IMR-90 (cell line): ENCODE results near the gene DSCAM. TPM values are rescaled to one million over a fixed set of nuclear protein-coding genes. Genes with fewer than 3 reads are reported as not detected.

Source experiments
- ATAC-seq: fragments of 200-7000 bp; cut with Tn5 transposase; 2 replicates; pipeline ENCODE4 v1.9.1; 2020; ENCODE audit warnings: low read depth, mild to moderate bottlenecking, moderate library complexity
- BruUV-seq: library from RNA; stranded (reverse); fragments of 400-500 nt; replicated peaks from 2 replicates; lab custom pipeline; 2021; lab: Mats Ljungman, UMichigan
- CTCF ChIA-PET: fragments of 300-600 bp; formaldehyde crosslinking; extraction: SDS; loops from one replicate; lab custom pipeline; 2021; ENCODE audit warnings: antibody characterized with exemption; lab: Yijun Ruan, JAX
- POLR2A ChIA-PET: fragments of 300-600 bp; sonication (Branson Sonifier 250); formaldehyde crosslinking; loops from one replicate; lab custom pipeline; 2022; ENCODE audit warnings: antibody characterized with exemption; ENCODE audit not compliant: unreplicated experiment; lab: Charles Lee
- DNase-seq: peaks from one replicate; pipeline ENCODE4 v3.0.0; 2013
- H2AFZ ChIP-seq: replicated peaks from 2 replicates; pipeline ENCODE3; 2013; ENCODE audit warnings: low read length, mild to moderate bottlenecking; ENCODE audit not compliant: poor library complexity
- H2AK5ac ChIP-seq: 2 replicates; pipeline ENCODE4 v1.6.1; 2013; ENCODE audit warnings: low read depth, low read length, inconsistent platforms
- H2AK9ac ChIP-seq: replicated peaks from 2 replicates; pipeline ENCODE3; 2013; ENCODE audit warnings: mild to moderate bottlenecking, low read depth, low read length, moderate library complexity; ENCODE audit not compliant: poor library complexity
- H2BK120ac ChIP-seq: 2 replicates; pipeline ENCODE4 v1.6.1; 2013; ENCODE audit warnings: low read depth, low read length, inconsistent platforms
- H2BK15ac ChIP-seq: 3 replicates; pipeline ENCODE4 v1.6.1; 2013; ENCODE audit warnings: low read depth, low read length, inconsistent platforms
- H2BK20ac ChIP-seq: 2 replicates; pipeline ENCODE4 v1.6.1; 2013; ENCODE audit warnings: low read depth, mild to moderate bottlenecking, inconsistent platforms, low read length, moderate library complexity
- H2BK5ac ChIP-seq: 2 replicates; pipeline ENCODE4 v1.6.1; 2013; ENCODE audit warnings: mild to moderate bottlenecking, low read depth, low read length, inconsistent platforms; ENCODE audit not compliant: poor library complexity, severe bottlenecking
- H3K14ac ChIP-seq: replicated peaks from 2 replicates; pipeline ENCODE4 v1.6.1; 2013; ENCODE audit warnings: low read depth, low read length, inconsistent platforms
- H3K18ac ChIP-seq: 2 replicates; pipeline ENCODE4 v1.6.1; 2013; ENCODE audit warnings: low read depth, low read length, control low read depth
- H3K23ac ChIP-seq: 2 replicates; pipeline ENCODE4 v1.6.1; 2013; ENCODE audit warnings: low read depth, low read length, inconsistent platforms
- H3K27ac ChIP-seq: 2 replicates; pipeline ENCODE4 v1.5.1; 2013; ENCODE audit warnings: mild to moderate bottlenecking, control low read depth, low read length; ENCODE audit not compliant: insufficient read depth
- H3K27me3 ChIP-seq: 2 replicates; pipeline ENCODE4 v1.6.1; 2013; ENCODE audit warnings: low read length; ENCODE audit not compliant: control insufficient read depth, insufficient read depth
- H3K36me3 ChIP-seq: 2 replicates; pipeline ENCODE4 v1.6.1; 2013; ENCODE audit warnings: low read length, mixed read lengths; ENCODE audit not compliant: control insufficient read depth, insufficient read depth
- H3K4ac ChIP-seq: 2 replicates; pipeline ENCODE4 v1.6.1; 2013; ENCODE audit warnings: low read depth, low read length, inconsistent platforms
- H3K4me1 ChIP-seq: 2 replicates; pipeline ENCODE4 v1.6.1; 2013; ENCODE audit warnings: low read length, mixed read lengths; ENCODE audit not compliant: control insufficient read depth, insufficient read depth
- H3K4me2 ChIP-seq: 2 replicates; pipeline ENCODE4 v1.6.1; 2013; ENCODE audit warnings: low read depth, mild to moderate bottlenecking, control low read depth, low read length, moderate library complexity
- H3K4me3 ChIP-seq: 2 replicates; pipeline ENCODE4 v1.5.1; 2013; ENCODE audit warnings: low read depth, mild to moderate bottlenecking, control low read depth, low read length, moderate library complexity; ENCODE audit not compliant: insufficient read depth
- H3K56ac ChIP-seq: 2 replicates; pipeline ENCODE4 v1.6.1; 2013; ENCODE audit warnings: low read length, inconsistent platforms; ENCODE audit not compliant: insufficient read depth; ENCODE audit errors: extremely low read depth
- H3K79me1 ChIP-seq, 2 experiments: 2 replicates each; pipeline ENCODE4 v1.6.1; 2013; ENCODE audit warnings: low read length in 2 of 2, inconsistent platforms in 1 of 2, low read depth in 1 of 2
- H3K9ac ChIP-seq: 2 replicates; pipeline ENCODE4 v1.6.1; 2013; ENCODE audit warnings: low read depth, low read length, control low read depth
- H3K9me1 ChIP-seq: 2 replicates; pipeline ENCODE4 v1.6.1; 2013; ENCODE audit warnings: low read length, inconsistent platforms; ENCODE audit not compliant: insufficient read depth
- H3K9me3 ChIP-seq: 2 replicates; pipeline ENCODE4 v1.6.1; 2013; ENCODE audit warnings: low read length; ENCODE audit not compliant: control insufficient read depth, insufficient read depth
- H4K20me1 ChIP-seq: 2 replicates; pipeline ENCODE4 v1.6.1; 2013; ENCODE audit warnings: low read length, inconsistent platforms; ENCODE audit not compliant: insufficient read depth
- H4K5ac ChIP-seq: 2 replicates; pipeline ENCODE4 v1.6.1; 2013; ENCODE audit warnings: mild to moderate bottlenecking, low read depth, low read length, control low read depth
- H4K8ac ChIP-seq, 2 experiments: 2 replicates each; pipeline ENCODE4 v1.6.1; 2013; ENCODE audit warnings: low read depth in 2 of 2, low read length in 2 of 2, control low read depth in 1 of 2, inconsistent platforms in 1 of 2
- H4K91ac ChIP-seq: 2 replicates; pipeline ENCODE4 v1.6.1; 2013; ENCODE audit warnings: low read depth, low read length, inconsistent platforms; ENCODE audit not compliant: insufficient read depth
- BHLHE40 ChIP-seq: fragments of 150-350 bp; IDR thresholded peaks from 2 replicates; pipeline ENCODE4 v1.6.1; 2016; ENCODE audit warnings: mild to moderate bottlenecking, low read depth, low read length
- CEBPB ChIP-seq: IDR thresholded peaks from 2 replicates; pipeline ENCODE4 v1.6.1; 2012; ENCODE audit warnings: low read depth, low read length, improper control_type of control experiment
- FOS ChIP-seq: fragments of 150-350 bp; IDR thresholded peaks from 2 replicates; pipeline ENCODE4 v1.6.1; 2016; ENCODE audit warnings: low read depth, low read length
- MXI1 ChIP-seq: IDR thresholded peaks from 2 replicates; pipeline ENCODE4 v1.6.1; 2012; ENCODE audit warnings: low read depth, mild to moderate bottlenecking, low read length, moderate library complexity, borderline replicate concordance
- NFE2L2 ChIP-seq: fragments of 150-350 bp; IDR thresholded peaks from 2 replicates; pipeline ENCODE4 v1.6.1; 2016; ENCODE audit warnings: low read depth, mild to moderate bottlenecking, low read length
- RAD21 ChIP-seq: IDR thresholded peaks from 2 replicates; pipeline ENCODE4 v1.6.1; 2012; ENCODE audit warnings: low read length, improper control_type of control experiment
- RCOR1 ChIP-seq: IDR thresholded peaks from 2 replicates; pipeline ENCODE4 v1.6.1; 2012; ENCODE audit warnings: mild to moderate bottlenecking, low read length, improper control_type of control experiment; ENCODE audit not compliant: insufficient replicate concordance
- USF2 ChIP-seq: fragments of 150-350 bp; IDR thresholded peaks from 2 replicates; pipeline ENCODE4 v1.6.1; 2017; ENCODE audit warnings: mild to moderate bottlenecking, antibody characterized with exemption, low read length, low read depth
- WGBS, 2 experiments: methylation state at CpG; one replicate each; pipeline versions ENCODE4 v1.1.5 to v1.1.7; 2013; ENCODE audit warnings: missing lambda C conversion rate in 2 of 2; ENCODE audit not compliant: insufficient read length in 1 of 2; ENCODE audit errors: extremely low coverage in 2 of 2; 5-methylcytosine and 5-hydroxymethylcytosine counted together
- dilution Hi-C: fragments of 300-500 bp; cut with HindIII; formaldehyde crosslinking; loops from one replicate; pipeline ENCODE4 v1.14.3; 2018; ENCODE audit warnings: low sequenced_read_pairs; ENCODE audit not compliant: unreplicated experiment
- in situ Hi-C: fragments of 300-500 bp; cut with MboI; formaldehyde crosslinking; loops from 3 replicates; pipeline ENCODE4 v1.14.3; 2019; ENCODE audit warnings: low sequenced_read_pairs, inconsistent platforms, mixed read lengths
- intact Hi-C: fragments of 100-400 bp; cut with micrococcal nuclease; formaldehyde crosslinking; loops from 2 replicates; pipeline ENCODE4 v1.10.0; 2022
- polyA plus RNA-seq, 3 experiments: library from polyadenylated mRNA; depleted of rRNA; stranded (reverse); fragments of >200 nt; gene quantifications; 2 replicates each; pipeline ENCODE4 v1.2.3, GENCODE V29; 2012; ENCODE audit warnings: low replicate concordance in 1 of 3
- total RNA-seq: library from RNA; depleted of rRNA; stranded (reverse); fragments of >200 nt; gene quantifications from 2 replicates; pipeline ENCODE4 v1.2.3, GENCODE V29; 2012
- TF ChIP-seq, protein P1 (sequence below): conservative IDR thresholded peaks from 2 replicates; pipeline ENCODE4 v1.5.1; 2012; ENCODE audit warnings: mild to moderate bottlenecking, low read depth, low read length, improper control_type of control experiment
- TF ChIP-seq, protein P2 (sequence below): fragments of 150-350 bp; IDR thresholded peaks from 2 replicates; pipeline ENCODE4 v1.6.1; 2016; ENCODE audit warnings: low read depth, mild to moderate bottlenecking, low read length, moderate library complexity, borderline replicate concordance

The DSCAM gene
- total and polyA plus RNA-seq, 2 of the 4 experiments (the other 2 are of a cell fraction): under 0.01 to 0.02 TPM

GRCh38 chr21:40291560-40291959 is 555.4 kb downstream of the DSCAM start:
- dilution Hi-C loops: no loop called here
- Histone ChIP-seq H3K9me1 (no peaks in the 10 kb centered on the region), H3K4me3 (no peak overlapping the region), H3K4me2 (no peak overlapping the region), H2BK120ac (no peak overlapping the region), H4K5ac (no peak overlapping the region), H3K27me3 (no peaks in the 10 kb centered on the region), H3K36me3 (no peaks in the 10 kb centered on the region), H3K4ac (no peak overlapping the region), H4K8ac (no peak overlapping the region), H2AK5ac (no peak overlapping the region), H2AFZ (no peak overlapping the region), H2BK5ac (no peak overlapping the region), H2BK15ac (no peak overlapping the region), H3K56ac (no peak overlapping the region), H3K23ac (no peak overlapping the region), H3K4me1 (no peaks in the 10 kb centered on the region), H4K20me1 (no peaks in the 10 kb centered on the region), H3K14ac (no peak overlapping the region), H4K91ac (no peak overlapping the region), H3K27ac (no peak overlapping the region), H3K9me3 (peaks cover 23% of the 10 kb centered on the region), H3K9ac (no peak overlapping the region), H3K18ac (no peak overlapping the region), H2AK9ac (no peak overlapping the region), H3K79me1 (no peaks in the 10 kb centered on the region), H2BK20ac (no peak overlapping the region)
- POLR2A ChIA-PET: no interaction called here
- intact Hi-C loops: no loop called here
- WGBS, 2 experiments: no CpG with 5 or more reads among the region's 7 CpGs
- in situ Hi-C loops: no loop called here
- DNase-seq (no peak), ATAC-seq (no peak)
- CTCF ChIA-PET: no interaction called here
- no TSS peak for BruUV-seq
- TF ChIP-seq FOS: no peak
- no peak for TF ChIP-seq RCOR1
- TF ChIP-seq, protein P1, sequence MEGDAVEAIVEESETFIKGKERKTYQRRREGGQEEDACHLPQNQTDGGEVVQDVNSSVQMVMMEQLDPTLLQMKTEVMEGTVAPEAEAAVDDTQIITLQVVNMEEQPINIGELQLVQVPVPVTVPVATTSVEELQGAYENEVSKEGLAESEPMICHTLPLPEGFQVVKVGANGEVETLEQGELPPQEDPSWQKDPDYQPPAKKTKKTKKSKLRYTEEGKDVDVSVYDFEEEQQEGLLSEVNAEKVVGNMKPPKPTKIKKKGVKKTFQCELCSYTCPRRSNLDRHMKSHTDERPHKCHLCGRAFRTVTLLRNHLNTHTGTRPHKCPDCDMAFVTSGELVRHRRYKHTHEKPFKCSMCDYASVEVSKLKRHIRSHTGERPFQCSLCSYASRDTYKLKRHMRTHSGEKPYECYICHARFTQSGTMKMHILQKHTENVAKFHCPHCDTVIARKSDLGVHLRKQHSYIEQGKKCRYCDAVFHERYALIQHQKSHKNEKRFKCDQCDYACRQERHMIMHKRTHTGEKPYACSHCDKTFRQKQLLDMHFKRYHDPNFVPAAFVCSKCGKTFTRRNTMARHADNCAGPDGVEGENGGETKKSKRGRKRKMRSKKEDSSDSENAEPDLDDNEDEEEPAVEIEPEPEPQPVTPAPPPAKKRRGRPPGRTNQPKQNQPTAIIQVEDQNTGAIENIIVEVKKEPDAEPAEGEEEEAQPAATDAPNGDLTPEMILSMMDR: no peak
- no peak for TF ChIP-seq MXI1
- TF ChIP-seq, protein P2, sequence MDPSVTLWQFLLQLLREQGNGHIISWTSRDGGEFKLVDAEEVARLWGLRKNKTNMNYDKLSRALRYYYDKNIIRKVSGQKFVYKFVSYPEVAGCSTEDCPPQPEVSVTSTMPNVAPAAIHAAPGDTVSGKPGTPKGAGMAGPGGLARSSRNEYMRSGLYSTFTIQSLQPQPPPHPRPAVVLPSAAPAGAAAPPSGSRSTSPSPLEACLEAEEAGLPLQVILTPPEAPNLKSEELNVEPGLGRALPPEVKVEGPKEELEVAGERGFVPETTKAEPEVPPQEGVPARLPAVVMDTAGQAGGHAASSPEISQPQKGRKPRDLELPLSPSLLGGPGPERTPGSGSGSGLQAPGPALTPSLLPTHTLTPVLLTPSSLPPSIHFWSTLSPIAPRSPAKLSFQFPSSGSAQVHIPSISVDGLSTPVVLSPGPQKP: no peak
- TF ChIP-seq BHLHE40: no peak
- no peak for TF ChIP-seq CEBPB
- TF ChIP-seq USF2: no peak
- TF ChIP-seq RAD21: no peak
- TF ChIP-seq NFE2L2: no peak
